Measurements from ENCODE around the gene CDH4. TPM values are rescaled to one million over a fixed set of nuclear protein-coding genes. Genes with fewer than 3 reads are reported as not detected.
A peak's percentile ranks its signal among the peaks of the same experiment; 100 is the strongest.

Gene CDH4
- total and polyA plus RNA-seq, 11 donors: 0.04 to 0.54 (median 0.08) TPM; not detected in 1

DNA sequence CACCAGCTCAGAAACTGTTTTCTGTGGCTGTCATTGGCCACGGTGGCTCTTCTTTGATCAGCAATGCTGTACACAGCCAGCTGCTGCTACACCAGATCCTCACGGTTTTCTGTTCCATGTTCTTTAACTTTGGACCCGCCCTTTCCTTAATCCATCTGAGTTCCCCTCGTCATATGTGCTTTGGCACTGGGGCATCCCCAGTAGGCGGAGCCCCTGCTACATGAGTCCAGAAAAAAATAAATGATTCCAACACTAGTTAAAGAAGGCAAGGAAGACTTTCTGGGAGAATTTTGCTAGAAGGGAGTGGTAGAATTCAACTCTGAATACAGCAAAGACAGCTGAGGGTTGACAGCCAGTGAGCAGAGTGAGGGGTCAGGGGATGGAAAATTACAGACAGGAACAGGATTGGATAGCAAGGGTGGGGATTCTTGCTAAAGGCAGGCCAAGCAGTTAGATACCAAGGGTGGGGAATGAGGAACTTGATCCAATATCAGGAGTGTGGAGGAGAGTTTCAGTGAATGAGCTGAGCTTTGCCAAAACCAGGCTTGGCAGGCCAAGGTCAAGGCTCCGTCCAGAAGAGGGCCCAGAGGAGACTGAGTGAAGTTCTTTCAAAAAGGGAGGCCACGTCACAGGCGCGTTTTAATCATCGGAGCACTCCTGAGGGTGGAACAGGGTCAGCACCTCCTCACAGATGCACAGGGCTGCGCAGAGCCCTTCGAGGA lies 391.8 kb downstream of the CDH4 start:
- peak; percentile 30 to 71 (median 46) for ATAC-seq
- 61 to 79% (median 67%) methylated on average over 12 of the region's 12 CpGs for WGBS, 4 donors
- Histone ChIP-seq H3K9me3 (peaks cover 0 to 4% (median 0%) of the 10 kb centered on the region in 12 donors), H3K4me1 (no peaks in the 10 kb centered on the region), H3K36me3 (no peaks in the 10 kb centered on the region), H3K27ac (no peak overlapping the region), H3K4me3 (no peak overlapping the region), H3K27me3 (peaks cover 0 to 7% (median under 1%) of the 10 kb centered on the region in 9 donors)
- TF ChIP-seq, protein P1, sequence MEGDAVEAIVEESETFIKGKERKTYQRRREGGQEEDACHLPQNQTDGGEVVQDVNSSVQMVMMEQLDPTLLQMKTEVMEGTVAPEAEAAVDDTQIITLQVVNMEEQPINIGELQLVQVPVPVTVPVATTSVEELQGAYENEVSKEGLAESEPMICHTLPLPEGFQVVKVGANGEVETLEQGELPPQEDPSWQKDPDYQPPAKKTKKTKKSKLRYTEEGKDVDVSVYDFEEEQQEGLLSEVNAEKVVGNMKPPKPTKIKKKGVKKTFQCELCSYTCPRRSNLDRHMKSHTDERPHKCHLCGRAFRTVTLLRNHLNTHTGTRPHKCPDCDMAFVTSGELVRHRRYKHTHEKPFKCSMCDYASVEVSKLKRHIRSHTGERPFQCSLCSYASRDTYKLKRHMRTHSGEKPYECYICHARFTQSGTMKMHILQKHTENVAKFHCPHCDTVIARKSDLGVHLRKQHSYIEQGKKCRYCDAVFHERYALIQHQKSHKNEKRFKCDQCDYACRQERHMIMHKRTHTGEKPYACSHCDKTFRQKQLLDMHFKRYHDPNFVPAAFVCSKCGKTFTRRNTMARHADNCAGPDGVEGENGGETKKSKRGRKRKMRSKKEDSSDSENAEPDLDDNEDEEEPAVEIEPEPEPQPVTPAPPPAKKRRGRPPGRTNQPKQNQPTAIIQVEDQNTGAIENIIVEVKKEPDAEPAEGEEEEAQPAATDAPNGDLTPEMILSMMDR (IDR thresholded peaks at IDR 0.05): no peak
- TF ChIP-seq POLR2A (IDR thresholded peaks at IDR 0.05): no peak
- intact Hi-C loops (cut with DNase I): no loop called here
- DNase-seq: peak in 2 of 5 donors; percentile 33 to 58

GRCh38 chr20:61644378-61645076 lies 392.5 kb downstream of the CDH4 start:
- Histone ChIP-seq H3K27ac (no peak overlapping the region), H3K36me3 (no peaks in the 10 kb centered on the region), H3K27me3 (peaks cover 0 to 11% (median 0%) of the 10 kb centered on the region in 9 donors), H3K9me3 (peaks cover 0 to 4% (median 0%) of the 10 kb centered on the region in 12 donors), H3K4me1 (no peaks in the 10 kb centered on the region), H3K4me3 (no peak overlapping the region)
- ATAC-seq (no peak), DNase-seq (no peak)
- TF ChIP-seq, protein P1 (IDR thresholded peaks at IDR 0.05): no peak
- no peak for TF ChIP-seq POLR2A (IDR thresholded peaks at IDR 0.05)
- WGBS, 4 donors: 52 to 72% (median 70%) methylated on average over 15 to 25 of the region's 25 CpGs
- intact Hi-C loops (cut with DNase I): no loop called here

GRCh38 chr20:61645732-61646131 lies 393.7 kb downstream of the CDH4 start:
- no peaks in the 10 kb centered on the region for H3K4me1 ChIP-seq
- DNase-seq: no peak
- H3K36me3 ChIP-seq: no peaks in the 10 kb centered on the region
- 70 to 92% (median 78%) methylated on average over 1 of the region's 1 CpG for WGBS, 4 donors
- no peak overlapping the region for H3K27ac ChIP-seq
- no peak overlapping the region for H3K4me3 ChIP-seq
- peaks cover 0 to 4% (median 0%) of the 10 kb centered on the region in 12 donors for H3K9me3 ChIP-seq
- intact Hi-C loops (cut with DNase I): no loop called here
- H3K27me3 ChIP-seq: peaks cover 0 to 11% (median 0%) of the 10 kb centered on the region in 9 donors
- TF ChIP-seq, protein P1 (IDR thresholded peaks at IDR 0.05): no peak
- TF ChIP-seq POLR2A (IDR thresholded peaks at IDR 0.05): no peak
- ATAC-seq: no peak

GRCh38 chr20:61646453-61646852 lies 394.4 kb downstream of the CDH4 start:
- peaks cover 0 to 11% (median 0%) of the 10 kb centered on the region in 9 donors for H3K27me3 ChIP-seq
- H3K4me3 ChIP-seq: no peak overlapping the region
- no peaks in the 10 kb centered on the region for H3K4me1 ChIP-seq
- TF ChIP-seq POLR2A (IDR thresholded peaks at IDR 0.05): no peak
- TF ChIP-seq, protein P1 (IDR thresholded peaks at IDR 0.05): no peak
- ATAC-seq (no peak), DNase-seq (peak in 1 of 5 donors; percentile 44)
- H3K9me3 ChIP-seq: peaks cover 0 to 4% (median 0%) of the 10 kb centered on the region in 12 donors
- intact Hi-C loops (cut with DNase I): no loop called here
- no peak overlapping the region for H3K27ac ChIP-seq
- H3K36me3 ChIP-seq: no peaks in the 10 kb centered on the region
- 88 to 95% (median 89%) methylated on average over 8 of the region's 8 CpGs for WGBS, 4 donors
